Measurements from ENCODE around the gene HOMEZ.
"Not testable (repeated sequence)": the region's sequence is repeated elsewhere in the genome, so short reads cannot be mapped to it uniquely, and the experiment has no call there.

Gene HOMEZ

GRCh38 chr14:23285530-23286019, 357 bp downstream of the HOMEZ start:
- DNase-seq (ENCODE audit: low read depth in 2 of 3, low spot score in 1 of 3): peak in 1 of 3 donors; percentile 20

DNA sequence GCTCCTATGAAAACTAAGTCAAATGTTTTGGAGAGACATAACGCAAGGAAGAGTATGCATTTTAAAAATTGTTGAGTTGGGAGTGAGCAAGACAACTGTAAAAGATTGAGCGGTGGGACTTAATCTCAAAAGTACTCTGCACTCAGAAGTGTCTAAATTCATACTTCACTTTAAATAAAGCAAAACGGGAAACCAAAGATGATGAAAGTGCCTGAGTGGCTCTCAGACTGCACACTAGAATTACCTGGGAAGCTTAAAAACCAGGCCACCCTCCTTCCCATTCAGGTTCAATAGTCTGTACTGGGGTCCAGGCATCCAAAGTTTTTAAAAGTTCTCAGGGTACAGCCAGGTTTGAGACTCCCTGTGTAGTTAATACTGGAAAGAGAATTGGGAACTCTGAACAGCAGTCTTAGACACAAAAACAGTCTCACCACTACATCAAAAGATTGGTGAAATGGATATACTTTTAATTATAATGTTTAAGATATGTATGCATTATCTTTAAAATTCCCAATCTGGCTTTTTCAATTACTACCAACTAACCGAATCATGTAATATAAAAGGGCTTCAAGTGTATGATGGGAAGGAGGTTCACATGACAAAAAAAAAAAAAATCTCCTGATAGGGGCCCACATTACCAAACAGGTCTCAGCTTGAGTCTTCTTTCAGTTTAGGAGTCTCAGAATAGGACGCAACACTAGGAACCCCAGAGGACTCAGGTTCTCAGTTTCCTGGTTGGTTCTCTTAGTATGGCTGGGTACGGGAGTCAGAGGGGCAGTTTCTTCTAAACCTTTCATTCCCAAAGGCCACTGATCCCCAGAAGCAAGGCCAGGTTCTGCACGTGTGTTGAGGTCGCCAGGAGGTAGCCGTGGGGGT, 1.0 kb downstream of the HOMEZ start:
- no peak for DNase-seq (ENCODE audit: low read depth in 2 of 3, low spot score in 1 of 3)

- no peak for DNase-seq (ENCODE audit: low read depth in 2 of 3, low spot score in 1 of 3)
Observed at GRCh38 chr14:23281247-23281646, 4.7 kb downstream of the HOMEZ start.

DNA sequence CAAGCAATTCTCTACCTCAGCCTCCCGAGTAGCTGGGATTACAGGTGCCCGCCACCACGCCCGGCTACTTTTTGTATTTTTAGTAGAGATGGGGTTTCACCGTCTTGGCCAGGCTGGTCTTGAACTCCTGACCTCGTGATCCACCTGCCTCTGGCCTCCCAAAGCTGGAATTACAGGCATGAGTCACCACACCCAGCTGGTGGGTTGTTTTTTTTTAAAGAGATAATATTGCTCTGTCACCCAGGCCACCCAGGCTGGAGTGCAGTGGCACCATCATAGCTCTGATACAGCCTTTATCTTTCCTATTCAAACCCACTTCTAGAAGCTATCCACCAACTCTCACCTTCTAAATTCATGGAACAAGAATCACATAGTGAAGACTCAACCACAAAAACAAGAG, 8.0 kb downstream of the HOMEZ start:
- DNase-seq (ENCODE audit: low read depth in 2 of 3, low spot score in 1 of 3): not testable (repeated sequence)

DNA sequence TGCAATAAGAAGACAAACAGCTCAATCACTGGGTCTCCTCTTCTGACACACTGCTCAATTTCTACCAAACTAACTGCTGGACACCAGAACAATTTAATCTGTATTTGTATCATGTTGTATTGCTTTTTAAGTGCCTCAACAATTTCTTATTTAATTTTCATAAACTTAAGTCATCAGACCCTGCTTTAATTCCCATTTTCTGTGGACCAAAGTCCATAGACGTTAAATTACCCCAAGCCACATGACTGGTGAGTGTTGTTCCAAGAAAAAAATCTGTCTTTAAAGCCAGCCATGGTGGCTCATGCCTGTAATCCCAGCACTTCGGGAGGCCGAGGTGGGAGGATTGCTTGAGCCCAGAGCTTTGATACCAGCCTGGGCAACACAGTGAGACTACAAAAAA, 8.7 kb downstream of the HOMEZ start:
- no peak for DNase-seq (ENCODE audit: low read depth in 2 of 3, low spot score in 1 of 3)

- no peak for DNase-seq (ENCODE audit: low read depth in 2 of 3, low spot score in 1 of 3)
Observed at GRCh38 chr14:23275412-23275811, 10.5 kb downstream of the HOMEZ start.

DNA sequence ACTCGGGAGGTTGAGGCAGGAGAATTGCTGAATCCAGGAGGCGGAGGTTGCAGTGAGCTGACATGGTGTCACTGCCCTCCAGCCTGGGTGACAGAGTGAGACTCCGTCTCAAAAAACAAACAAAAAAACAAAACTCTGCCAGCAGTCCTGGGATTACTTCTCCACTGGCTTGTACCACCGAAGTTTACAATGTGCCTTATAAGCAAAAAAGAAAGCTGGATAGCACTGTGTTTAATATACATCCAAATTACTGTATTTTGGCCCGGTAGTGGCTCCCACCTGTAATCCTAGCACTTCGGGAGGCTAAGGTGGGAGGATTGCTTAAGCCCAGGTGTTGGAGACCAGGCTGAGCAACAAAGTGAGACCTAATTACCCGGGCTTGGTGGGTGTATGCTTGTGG, 16.7 kb downstream of the HOMEZ start:
- DNase-seq (ENCODE audit: low read depth in 2 of 3, low spot score in 1 of 3): no peak

DNA sequence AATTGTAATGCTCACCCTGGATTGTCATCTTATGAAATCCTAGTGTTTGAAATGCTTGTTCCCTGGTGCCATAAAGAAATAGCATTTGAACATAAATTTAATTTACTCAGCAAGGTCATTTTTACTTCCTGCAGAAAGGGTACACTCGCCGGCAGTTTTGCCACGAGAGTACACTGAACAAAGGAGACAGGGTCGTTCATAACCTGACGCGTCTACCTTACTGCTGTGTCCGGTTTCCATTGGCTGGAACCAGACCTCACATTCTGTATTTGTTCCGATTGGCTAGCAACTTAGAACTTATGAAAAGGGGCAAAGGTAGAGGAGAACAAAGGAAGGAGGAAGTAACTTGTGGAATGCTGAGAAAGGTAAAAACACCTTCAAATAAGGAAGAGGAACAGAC, 25.1 kb downstream of the HOMEZ start:
- DNase-seq (ENCODE audit: low read depth in 2 of 3, low spot score in 1 of 3): not testable (repeated sequence)

DNA sequence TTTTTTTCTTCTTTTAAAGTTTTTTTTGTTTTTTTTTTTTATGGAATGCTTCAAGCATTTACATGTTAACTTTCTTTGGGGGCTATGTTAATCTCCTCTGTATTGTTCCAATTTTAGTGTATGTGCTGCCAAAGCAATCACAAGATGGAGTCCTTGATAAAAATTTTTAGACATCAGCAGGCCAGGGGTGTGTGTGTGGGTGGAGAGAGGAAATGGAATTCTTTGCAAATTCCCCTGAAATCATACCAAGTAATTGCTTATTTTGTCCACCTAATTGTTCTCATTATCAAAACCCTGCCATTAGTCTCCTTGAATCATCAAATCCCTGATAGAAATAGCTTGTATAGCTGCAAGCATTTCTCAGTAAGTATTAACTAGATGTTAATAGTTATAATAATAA, 26.5 kb downstream of the HOMEZ start:
- no peak for DNase-seq (ENCODE audit: low read depth in 2 of 3, low spot score in 1 of 3)

DNA sequence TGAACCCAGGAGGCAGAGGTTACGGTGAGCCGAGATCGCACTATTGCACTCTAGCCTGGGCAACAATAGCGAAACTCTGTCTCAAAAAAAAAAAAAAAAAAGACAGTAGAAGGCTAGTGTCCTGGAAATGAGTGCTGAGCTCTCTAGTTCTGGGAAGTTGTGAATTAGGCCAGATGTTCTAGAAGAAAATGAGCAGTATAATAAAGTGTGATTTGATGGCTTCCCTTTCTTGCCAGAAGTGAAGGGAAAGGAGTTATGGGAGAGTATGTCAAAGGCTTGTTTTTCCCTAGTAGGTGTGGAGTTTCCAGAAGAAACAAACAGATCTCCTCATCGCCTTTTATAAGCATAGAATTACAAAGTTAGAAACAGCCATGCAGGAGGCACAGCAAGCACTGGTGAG, 27.7 kb downstream of the HOMEZ start:
- no peak for DNase-seq (ENCODE audit: low read depth in 2 of 3, low spot score in 1 of 3)

DNA sequence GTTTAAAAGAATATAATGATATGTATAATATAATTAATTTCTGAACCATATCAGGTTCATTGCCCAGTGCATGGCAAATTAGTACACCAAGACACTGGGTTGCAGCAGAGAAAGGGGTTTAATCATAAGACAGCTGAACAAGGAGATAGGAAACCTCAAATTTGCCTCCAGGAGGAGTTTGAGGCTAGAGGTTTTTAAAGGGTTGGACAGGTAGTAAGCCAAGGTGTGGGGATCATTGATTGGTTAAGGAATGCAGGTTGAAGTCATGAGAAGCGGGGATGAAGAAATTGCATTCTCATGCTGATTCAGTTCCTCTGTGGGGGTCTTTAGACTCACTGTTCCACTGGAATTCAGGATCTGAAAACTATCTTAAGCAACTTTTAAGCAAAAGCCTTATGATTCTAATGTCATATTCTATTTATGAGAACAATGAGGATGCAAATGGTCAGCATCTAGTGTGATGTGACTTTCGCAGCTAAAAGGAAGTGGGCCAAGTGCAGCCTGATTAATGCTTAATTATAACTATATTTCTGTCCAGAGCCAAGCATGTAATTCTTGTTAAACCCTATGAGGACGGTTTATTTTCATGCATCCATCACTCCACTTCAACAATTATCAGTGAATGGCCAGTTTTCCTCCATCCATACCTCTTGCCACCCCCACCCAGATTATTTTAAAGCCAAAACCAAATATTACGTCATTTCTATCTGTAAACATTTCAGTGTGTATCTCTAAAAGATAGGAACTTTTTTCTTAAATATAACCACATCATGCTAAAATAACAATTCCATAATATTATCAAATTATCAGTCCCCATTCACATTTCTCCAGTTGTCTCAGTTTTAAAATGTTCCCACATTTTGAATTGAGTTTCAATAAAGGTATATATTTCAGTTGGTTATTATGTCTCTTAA, 33.3 kb downstream of the HOMEZ start:
- DNase-seq (ENCODE audit: low read depth in 2 of 3, low spot score in 1 of 3): no peak

DNA sequence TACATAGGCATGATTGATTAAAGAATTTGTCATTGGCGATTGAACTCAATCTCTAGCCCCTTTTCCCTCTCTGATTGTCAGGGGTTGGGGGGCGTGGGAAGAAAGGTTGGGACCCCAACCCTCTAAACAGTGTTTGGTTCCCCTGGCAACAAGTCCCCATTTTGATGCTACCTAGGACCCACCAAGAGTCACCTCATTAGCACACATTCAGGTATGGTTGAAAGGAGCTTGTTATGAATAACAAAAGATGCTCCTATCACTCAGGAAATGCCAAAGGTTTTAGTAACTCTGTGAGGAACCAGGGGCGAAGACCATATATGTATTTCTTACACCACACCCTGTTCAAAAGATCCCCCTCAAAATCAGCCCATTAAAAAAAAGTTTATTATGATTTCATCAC, 33.9 kb downstream of the HOMEZ start:
- no peak for DNase-seq (ENCODE audit: low read depth in 2 of 3, low spot score in 1 of 3)

DNA sequence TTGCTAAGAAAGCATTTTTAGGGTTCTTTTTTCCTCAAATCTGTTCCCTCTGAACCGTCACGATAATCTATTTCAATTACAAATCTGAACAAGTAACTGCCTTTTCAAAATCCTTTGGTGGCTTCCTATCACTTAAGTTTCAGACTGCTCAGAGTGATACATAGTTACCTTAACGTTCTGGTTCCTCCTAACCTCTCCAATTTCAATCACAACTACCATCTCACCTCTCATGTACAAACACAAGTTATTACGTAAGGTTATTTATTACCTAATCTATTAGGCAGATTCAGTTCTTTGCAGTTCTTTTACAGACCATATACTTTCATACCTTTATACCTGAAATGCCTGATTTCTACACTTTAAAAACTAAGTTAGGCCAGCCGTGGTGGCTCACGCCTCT, 36.1 kb downstream of the HOMEZ start:
- DNase-seq (ENCODE audit: low read depth in 2 of 3, low spot score in 1 of 3): no peak

DNA sequence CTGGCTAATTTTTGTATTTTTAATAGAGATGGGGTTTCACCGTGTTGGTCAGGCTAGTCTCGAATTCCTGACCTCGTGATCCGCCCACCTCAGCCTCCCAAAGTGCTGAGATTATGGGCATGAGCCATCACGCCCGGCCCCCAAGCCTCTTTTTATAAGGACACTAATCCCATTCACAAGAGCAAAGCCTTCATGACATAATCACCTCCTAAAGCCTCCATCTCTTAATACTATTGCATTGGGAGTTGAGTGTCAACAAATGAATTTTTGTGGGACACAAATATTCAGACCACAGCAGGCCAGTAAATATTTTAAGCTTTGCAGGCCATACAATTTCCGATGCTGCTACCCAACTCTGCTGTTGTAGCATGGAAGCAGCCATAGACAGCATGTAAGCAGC, 37.3 kb downstream of the HOMEZ start:
- no peak for DNase-seq (ENCODE audit: low read depth in 2 of 3, low spot score in 1 of 3)

DNA sequence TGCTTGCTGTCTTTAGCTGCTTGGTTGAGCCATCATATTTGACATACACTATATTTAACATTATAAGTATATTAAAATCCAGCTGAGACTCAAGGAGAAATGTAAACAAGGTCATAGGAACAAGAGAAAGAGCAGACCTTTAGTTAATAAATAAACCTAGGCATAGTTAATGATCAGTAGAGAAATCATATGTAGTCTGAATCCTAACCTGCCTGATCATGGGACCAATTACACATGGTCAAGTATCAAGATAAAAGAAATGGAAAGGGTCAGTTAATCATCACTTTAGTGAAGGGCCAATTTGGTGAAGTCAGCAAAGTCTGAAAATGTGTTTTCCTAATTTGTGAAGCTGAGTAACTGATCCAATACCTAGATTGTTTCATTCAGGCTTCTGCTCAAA, 40.6 kb downstream of the HOMEZ start:
- DNase-seq (ENCODE audit: low read depth in 2 of 3, low spot score in 1 of 3): no peak

DNA sequence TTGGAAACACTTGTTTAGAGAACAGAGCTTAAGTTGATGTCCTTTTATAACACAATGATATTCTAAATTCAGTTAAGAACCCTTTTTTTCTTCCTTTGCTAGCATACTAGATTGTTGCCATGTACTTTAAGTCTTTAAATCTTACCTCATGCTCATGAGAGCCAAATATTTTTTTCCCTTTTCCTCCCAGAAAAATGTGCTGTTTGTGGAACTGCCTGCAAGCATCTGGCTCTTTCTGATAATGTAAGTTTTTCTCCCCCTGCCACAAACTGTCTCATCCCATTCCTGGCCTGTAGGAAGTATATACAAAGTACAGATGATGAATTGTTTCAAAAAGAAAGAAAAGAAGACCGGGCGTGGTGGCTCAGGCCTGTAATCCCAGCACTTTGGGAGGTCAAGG, 42.9 kb downstream of the HOMEZ start:
- DNase-seq (ENCODE audit: low read depth in 2 of 3, low spot score in 1 of 3): no peak

DNA sequence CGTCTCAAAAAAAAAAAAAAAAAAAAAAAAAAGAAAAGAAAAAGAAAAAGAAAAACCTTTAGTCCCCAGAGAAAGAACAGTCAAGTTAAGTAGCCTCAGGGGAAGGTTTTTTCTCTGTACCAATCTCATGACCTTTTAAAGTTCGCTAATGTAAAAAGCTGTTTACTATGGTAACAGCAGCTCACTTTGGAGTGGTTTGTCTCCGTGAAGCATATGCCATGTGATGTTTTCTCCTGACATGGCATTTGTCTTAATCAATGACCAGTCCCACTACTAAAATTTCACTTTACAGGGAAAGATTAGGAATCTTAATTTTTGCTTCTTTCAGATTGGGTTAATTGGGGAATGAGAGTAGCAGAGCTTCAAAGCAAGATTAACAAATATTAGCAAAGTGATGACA, 43.9 kb downstream of the HOMEZ start:
- no peak for DNase-seq (ENCODE audit: low read depth in 2 of 3, low spot score in 1 of 3)

DNA sequence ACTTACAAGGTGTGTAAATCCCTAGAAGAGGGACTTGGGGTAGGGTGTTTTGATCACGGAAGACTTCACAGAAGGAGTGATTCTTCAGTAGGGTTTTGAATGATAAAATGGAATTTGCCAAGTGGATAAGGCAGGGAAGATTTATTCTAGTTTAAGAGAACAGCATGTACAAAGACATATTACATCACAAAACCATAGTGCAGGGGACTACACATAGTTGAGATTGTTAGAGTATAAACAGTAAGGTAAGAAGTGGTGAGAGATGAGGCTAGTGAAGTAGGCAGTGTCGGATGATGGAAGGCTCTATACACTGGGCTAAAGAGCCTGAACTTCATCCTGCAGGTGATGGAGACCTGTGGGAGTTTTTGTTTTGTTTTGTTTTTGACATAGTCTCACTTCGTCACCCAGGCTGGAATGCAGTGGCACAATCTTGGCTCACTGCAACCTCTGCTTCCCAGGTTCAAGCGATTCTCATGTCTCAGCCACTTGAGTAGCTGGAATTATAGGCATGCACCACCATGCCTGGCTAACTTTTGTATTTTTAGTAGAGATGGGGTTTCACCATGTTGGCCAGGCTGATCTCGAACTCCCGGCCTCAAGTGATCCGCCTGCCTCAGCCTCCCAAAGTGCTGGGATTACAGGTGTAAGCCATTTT, 44.7 kb downstream of the HOMEZ start:
- DNase-seq (ENCODE audit: low read depth in 2 of 3, low spot score in 1 of 3): not testable (repeated sequence)

DNA sequence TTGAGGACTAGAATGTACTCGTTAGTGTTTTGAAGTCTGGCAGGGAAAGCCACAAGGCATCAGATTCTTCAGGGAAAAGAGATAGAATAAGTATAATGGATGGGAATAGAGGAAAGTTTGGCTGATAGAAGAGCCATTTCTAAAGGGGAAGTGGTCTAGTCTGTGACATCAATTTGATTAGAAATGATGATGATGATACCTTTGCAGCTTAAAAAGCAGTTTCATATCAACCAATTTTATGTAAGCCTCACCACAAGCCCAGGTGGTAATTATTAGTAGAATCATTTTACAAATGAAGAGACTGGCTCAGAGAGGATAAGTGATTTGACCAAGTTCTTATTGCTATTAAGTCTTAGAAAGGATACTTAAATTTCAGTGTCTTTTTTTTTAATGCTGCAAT, 45.3 kb downstream of the HOMEZ start:
- DNase-seq (ENCODE audit: low read depth in 2 of 3, low spot score in 1 of 3): no peak

GRCh38 chr14:23237772-23238594, 47.9 kb downstream of the HOMEZ start, which contains the start of gene RNF212B:
Gene RNF212B (plus strand): TSS chr14:23237936. CDS start chr14:23240346, 2,410 bp downstream.
- DNase-seq (ENCODE audit: low read depth in 2 of 3, low spot score in 1 of 3): peak; percentile 79 to 83 (median 81)

Measured in stimulated activated CD4-positive, alpha-beta T cell treated with anti-CD3 and anti-CD28 coated beads, Interleukin-12 subunit alpha, Interleukin-12 subunit beta, amount 100 ng/mL, for 48 hours (primary cell).